Measurements from ENCODE around the gene PPFIBP2.
A peak's percentile ranks its signal among the peaks of the same experiment; 100 is the strongest.
"Not testable (repeated sequence)": the region's sequence is repeated elsewhere in the genome, so short reads cannot be mapped to it uniquely, and the experiment has no call there.

PPFIBP2 gene

GRCh38 chr11:7655253-7656217, 141.7 kb downstream of the PPFIBP2 start:
- DNase-seq: no peak

DNA sequence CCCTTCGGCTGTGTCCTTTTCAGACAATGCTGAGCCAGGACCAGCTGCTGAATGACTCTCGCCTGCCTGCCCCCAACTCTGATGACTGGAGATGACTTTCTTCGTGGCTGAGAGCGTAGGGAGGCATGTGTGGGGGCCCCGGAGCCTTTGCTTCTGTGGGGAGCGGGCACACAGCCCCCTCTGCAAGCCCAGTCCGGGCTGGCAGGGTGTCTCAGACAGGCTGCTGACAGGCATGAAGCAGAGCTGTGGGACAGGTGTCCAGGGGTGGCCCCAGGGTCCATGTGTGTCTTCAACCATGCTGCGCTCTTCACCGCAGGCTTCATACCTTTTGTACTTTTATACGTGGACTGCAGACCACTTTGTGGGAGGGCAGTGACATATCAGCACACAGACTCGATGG, 142.9 kb downstream of the PPFIBP2 start:
- no peak for DNase-seq

DNA sequence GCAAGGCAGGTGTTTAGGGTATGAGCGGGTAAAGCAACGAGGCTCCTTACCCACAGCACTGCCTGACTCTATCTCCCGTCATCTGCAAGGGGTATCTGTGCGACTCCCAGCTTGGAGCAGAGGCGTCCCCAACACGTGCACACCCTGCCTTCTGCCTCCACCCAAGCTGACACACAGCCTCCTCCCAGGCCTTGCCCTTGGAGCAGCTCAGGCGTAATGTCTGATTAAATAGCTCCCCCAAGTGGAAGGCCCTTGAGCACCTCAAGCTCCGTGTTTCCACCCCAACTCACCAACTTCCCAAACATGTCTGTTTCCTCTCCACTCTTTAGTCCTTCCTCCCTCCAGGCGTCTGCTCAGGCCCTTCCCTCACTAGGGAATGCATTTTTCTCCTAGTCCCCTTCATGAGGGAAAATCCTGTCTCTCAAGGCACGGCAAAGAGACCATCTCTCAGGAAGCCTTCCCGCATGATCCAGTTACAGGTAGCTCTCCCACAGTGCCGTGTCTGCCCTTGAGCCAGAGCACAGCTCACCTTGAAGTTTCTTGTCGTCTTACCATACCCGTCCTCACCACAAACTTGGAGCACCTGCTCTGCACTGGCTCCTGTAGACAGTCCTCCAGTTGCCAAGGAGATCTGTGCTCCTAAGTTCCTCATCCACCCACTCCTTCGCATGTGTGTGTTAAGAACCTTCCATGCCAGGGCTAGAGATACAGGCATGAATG, 143.7 kb downstream of the PPFIBP2 start:
- DNase-seq: peak in 36 of 51 donors; percentile 10 to 87 (median 52)

DNA sequence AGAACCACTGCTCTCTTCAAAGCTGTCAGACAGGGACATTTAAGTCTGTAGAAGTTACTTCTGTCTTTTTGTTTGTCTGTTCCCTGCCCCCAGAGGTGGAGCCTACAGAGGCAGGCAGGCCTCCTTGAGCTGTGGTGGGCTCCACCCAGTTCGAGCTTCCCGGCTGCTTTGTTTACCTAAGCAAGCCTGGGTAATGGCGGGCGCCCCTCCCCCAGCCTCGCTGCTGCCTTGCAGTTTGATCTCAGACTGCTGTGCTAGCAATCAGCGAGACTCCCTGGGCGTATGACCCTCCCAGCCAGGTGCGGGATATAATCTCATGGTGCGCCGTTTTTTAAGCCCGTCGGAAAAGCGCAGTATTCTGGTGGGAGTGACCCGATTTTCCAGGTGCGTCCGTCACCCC, 149.7 kb downstream of the PPFIBP2 start:
- DNase-seq: not testable (repeated sequence)

DNA sequence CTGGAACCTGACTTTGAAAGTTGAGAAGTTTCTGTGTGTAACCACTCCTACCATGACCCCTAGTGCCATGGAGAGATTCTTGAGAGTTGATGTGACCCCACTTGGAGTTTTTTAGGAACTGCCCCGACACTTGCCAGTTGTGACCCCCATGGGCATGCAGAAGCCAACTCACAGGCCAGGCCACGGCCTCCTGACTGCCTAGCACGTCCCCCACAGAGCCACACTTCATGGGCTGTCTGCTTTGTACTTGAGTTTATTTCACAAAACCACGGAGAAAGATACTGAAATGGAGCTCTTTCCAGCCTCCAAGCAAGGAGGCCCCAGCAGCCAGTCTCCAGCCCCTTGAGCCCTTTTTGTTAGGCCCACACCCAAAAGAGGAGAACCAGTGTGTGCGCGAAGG, 151.1 kb downstream of the PPFIBP2 start:
- no peak for DNase-seq

DNA sequence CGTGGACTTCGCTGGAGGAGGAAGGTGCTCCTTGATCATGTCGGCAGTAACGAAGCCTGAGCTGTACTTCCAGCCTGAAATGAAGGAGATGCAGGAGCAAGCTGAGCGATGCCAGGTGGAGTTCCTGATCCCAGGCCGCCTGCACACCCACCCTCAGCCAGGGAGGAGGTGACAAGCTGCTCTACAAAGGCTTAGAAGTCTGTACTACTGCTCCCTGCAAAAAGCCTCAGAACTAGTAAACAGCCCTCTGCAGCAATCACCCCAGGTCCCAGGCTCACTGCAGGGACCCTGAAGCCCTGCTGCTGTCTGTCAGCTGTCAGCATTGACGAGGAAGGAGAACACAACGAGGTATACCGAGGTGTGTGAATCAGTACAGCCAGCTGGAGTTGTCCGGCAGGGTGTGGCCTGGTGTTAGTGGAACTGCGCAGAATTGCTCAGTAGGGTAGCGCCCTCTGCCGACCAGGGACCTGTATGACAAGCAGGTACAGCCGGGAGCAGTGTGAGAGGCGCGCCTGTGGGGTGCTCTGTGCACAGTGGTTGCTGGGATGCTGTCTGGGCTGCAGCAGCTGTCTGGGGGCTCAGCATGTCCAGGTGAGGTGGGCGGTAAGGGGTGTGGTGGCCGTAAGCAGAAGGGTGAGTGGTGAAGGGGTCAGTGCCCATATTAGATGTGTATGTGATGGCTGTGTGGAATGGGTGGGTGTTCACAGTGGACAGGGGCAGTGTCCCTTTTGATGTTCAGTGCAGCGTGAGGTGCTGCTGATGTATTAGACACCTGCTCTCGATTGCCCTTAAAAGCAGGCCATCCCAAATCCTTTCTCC, 151.9 kb downstream of the PPFIBP2 start:
- DNase-seq: peak in 32 of 51 donors; percentile 21 to 66 (median 42)

DNA sequence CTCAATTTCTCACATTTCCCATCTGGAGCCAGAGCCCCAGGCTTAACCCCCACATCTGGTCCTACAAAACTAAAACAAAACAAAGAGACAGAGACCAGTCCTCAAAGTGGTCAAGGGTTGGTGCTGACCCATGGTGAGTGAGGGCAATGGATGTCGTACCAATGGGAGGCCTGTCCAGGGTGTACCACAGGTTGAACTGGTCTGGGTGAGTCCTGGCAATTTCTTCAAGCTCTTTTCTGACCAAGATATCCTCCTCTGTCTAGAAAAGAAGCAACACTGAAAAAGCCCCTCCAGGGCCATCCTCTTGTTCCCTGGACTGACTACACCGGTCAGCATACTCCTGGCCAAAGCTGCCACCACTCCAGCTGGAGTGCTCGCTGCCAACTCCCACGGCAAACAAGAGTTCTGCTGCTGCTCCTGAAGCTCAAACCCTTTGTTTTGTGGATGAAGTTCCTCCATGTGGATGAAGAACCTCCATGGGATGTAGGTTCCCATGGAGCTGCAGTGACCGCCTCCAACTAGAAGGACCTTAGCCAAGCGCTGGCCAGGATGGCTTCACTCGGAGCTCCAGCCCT, 152.6 kb downstream of the PPFIBP2 start:
- no peak for DNase-seq

DNA sequence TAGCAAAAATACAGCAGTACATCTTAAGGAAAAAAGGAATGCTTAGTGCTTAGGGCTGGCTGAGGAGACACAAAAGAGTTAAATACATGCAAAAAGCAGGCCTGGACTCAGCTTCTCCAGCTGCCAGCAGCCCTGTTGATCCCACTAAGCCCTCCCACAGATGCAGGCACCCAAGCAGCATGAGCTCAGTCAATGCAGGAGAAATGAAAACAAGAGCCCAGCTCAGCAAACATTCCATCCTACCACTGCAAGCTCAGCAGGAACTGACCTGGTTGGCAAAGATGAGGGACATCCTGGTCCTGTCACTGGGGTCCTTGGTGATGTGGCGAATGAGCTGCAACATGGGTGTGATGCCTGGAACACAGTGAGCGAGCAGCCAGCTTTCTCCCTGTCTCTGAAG, 153.7 kb downstream of the PPFIBP2 start:
- peak in 6 of 51 donors; percentile 18 to 41 (median 25) for DNase-seq

DNA sequence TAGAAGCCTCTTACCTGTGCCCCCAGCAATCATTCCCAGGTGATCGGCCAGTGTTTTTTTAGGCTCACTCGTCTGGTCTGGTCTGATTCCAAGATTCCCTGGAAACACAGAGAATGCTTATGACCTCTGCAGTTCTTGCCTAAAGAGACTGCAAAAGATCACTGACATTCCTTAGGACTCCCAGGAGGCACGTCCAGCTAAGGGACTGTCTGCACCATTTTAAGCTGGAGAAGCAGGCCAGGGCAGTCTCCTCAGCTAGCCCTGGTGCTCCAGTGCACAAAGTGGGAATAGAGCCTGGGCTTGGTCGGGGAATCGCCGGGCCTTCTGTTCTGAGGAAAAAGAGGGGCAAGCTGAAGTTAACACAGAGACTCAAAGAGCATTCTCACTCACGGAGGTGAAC, 154.7 kb downstream of the PPFIBP2 start:
- no peak for DNase-seq

- DNase-seq: peak in 8 of 51 donors; percentile 19 to 83 (median 38)
Measured at GRCh38 chr11:7668911-7669310, 155.1 kb downstream of the PPFIBP2 start.

DNA sequence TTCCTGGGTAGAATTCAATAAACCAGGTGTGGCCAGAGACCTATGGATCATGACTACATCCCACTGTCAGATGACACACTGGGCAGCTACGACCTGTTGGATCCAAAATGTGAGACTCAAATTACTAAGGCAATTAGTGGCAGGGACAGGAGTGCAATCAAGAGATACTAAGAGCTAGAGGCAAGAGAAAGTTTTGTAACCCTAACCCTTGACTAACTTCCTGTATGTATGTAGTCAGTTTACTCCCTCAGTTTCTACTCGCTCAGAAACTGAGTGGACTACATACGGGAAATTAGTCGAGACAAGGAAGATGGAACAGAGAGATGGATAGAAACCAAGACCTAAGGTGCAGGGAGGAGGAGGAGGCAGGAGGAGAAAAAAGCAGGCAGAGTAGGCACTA, 156.8 kb downstream of the PPFIBP2 start:
- DNase-seq: no peak

DNA sequence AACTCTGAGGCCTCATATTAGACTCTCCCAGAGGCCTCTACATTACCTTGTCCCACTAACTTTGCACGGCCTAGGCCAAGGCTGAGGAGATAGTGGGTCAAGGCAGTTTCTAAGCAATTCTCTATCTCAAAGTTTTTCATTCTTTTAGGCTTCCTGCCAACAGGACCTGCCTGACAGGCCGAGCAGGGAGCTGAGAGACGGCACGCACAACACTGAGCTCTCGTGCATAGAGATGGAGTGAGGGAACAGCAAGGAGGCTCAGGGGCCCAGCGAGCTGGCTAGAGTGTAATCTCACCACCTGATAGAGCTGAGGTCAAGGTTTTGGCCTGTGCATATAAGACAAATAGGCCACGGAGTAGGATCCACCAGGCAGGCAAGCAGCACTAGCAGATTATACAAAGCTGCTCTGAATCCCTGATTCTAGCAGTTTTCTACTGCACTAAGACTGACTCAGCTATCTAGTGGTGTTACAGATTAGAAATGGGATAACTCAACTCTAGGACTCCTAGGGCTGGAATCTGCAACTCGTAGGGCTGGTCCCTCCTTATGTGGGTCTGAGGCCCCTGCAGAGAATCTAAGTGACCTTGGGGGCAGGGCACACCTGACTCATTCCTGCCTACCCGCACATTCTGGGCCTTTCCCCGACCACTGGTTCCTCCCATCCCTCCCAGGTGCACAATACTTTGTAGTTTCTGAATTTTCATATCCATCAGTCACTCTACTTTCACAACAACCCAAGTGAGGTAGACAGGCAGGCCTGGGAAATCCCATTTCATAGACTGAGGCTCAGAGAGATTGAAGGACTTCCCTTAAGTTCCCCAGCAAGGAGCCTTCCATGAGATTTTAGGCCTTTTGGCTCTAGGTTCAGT, 157.8 kb downstream of the PPFIBP2 start:
- no peak for DNase-seq

DNA sequence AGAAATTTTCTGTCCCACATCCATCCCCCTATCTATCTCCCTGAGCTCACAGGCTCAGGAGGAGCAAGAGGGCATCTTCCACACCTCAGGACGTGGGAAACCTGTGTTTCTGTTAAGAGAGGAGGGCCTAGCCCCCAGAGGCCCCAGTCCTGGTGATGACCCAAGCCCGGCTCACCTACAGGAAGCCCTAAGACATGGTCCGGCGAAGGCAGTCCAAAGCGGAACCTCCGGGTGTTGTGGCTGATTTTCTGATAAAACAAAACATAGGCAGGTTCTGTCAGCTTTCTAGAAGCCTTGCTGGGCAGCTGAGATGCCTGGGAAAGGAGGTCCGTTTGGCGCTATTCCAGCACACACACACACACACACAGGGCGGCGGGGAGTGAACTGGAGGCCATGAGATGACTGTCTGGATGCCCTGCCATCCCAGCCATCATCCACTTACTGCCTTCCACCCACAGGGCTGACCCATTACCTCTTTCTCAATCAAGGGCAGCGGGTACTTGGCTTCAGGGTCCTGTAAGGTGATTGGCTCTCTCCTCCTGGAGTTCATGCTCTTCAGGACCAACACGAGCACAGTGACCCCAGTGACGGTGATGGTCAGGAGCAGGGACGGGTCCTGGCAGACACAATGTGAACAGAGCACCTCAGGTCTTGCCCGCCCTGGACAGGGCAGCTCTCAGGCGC, 158.6 kb downstream of the PPFIBP2 start:
- no peak for DNase-seq

GRCh38 chr11:7672960-7673723, 159.3 kb downstream of the PPFIBP2 start, which contains the start of gene CYB5R2:
TSS of gene CYB5R2 (minus strand) at chr11:7673500. CDS start at chr11:7672825, 675 bp downstream.
- DNase-seq: peak in 25 of 51 donors; percentile 14 to 79 (median 49)

- DNase-seq: peak in 2 of 51 donors; percentile 25 to 31
Measured at GRCh38 chr11:7673724-7674434, 160.1 kb downstream of the PPFIBP2 start.

DNA sequence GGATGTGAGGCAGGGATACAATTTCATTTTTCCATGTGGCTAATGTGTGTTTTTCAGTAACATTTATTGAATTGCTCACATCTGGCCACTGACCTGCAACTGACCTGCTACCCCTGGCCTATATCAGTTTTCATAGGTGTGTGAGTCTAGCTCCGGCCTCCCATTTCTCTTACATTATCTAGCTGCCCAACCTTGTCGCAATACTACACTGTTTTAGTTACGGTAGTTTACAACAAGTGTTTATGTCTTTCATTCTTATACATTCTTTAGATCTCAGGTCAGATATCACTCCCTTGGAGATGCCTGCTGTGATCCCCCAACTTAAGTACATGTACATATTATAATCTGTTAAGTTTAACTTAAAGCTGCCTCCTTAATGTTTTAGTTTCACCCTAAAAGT, 161.8 kb downstream of the PPFIBP2 start:
- no peak for DNase-seq

DNA sequence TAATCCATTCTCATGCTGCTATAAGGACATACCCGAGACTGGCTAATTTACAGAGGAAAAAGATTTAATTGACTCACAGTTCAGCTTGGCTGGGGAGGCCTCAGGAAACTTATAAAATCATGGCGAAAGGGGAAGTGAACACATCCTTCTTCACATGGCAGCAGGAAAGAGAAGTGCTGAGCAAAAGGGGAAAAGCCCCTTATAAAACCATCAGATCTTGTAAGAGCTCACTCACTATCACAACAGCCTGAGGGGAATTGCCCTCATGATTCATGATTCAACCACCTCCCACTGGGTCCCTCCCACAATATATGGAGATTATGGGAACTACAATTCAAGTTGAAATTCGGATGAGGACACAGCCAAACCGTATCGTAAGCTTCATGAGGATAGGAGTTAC, 163.3 kb downstream of the PPFIBP2 start:
- no peak for DNase-seq

DNA sequence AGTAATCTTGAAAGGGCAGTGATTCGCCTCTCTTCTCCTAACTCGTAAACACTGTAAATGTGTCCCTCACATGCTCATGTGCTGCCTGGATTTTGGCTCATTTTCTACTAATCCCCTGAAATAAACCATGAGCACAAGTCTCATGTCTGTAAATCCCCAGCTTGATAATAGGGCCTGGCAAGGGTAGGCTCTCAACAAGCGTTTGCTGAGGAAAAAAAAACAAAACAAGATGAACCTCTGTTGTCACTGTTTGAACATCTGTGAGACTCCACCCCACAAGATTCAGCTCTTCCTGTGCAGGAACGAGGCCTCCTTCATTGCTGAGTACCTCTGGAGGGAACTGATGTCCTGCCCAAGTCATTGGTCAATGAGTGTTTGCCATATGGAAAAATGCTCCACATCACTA, 164.0 kb downstream of the PPFIBP2 start:
- no peak for DNase-seq

Data from hypothalamus (tissue), 51 donors.